ENCODE data around the gene FGFBP1.
"Not testable (repeated sequence)": the region's sequence is repeated elsewhere in the genome, so short reads cannot be mapped to it uniquely, and the experiment has no call there.

The FGFBP1 gene

DNA sequence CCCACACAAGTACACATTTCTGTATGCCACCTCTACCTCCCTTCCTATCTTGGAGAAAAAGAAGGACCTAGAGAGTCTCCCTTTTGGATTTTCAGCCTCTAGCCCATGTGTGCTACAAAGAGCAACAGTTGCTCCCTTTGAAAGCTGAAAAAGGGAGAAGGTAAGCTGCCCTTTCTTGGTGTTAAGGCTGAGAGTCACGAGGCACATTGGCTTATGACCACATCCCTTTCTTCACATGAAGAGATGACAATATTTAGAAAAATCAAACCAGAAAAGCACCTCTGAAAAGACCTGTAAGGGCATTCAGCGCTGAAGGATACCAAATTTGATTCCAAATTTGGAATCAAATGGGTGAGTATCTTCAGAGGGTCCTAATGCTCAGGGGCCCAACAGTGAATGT, 6.4 kb upstream of the FGFBP1 start:
- no peak for DNase-seq

DNA sequence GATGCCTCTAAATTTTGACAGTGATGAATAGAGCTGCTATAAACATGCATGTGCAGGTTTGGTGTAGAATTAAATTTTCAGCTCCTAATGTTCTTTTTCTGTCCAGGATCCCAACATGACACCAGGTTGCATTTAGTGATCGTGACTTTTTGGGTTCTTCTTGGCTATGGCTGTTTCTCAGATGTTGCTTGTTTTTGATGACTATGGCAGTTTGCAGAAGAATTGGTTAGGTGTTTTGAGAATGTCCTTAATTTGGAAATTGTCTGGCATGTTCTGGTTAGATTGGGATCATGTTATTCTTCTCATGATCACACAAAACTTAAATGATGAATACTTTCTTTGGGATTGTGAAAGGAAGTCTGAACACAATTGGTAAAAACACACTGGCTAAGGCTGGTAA, 3.7 kb upstream of the FGFBP1 start:
- no peak for DNase-seq

DNA sequence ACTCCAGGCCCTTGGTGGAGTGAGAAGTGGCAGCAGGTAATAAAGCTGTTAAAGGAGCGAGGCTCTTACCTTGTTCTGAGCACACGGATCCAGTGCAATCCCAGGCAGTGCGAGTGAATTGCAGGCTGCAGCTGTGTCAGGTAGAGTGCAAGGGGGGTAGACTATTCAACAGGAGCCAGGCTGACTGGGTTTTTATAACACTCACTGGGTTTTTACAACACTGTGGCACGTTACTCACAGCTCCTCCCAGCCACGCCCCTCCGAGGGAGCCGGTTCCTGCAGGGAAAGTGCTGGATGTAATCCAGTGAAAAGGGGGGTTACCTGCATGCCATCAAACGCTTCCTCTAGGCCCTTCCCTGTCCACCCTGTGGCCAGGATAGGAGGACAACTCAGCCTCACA, 358 bp downstream of the FGFBP1 start:
- no peak for DNase-seq

DNA sequence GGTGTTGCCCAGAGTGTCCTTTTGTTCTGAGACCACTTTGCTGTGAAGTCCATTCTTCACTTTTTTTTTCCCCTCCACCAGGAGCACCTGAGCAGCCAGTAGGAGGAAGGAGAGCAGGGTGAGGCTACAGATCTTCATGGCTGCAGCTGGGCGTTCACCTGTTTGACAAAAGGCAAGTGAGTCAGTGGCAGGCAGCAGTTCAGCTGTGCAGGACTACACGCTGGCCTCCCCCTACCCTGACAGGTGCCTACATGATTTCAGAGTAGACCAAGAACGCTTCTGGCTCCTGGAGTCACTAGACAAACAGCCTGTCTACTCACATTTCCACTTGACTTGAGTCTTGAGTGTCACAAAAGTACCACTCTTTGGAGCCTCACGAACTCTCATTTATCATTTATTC, 2.0 kb downstream of the FGFBP1 start:
- no peak for DNase-seq

DNA sequence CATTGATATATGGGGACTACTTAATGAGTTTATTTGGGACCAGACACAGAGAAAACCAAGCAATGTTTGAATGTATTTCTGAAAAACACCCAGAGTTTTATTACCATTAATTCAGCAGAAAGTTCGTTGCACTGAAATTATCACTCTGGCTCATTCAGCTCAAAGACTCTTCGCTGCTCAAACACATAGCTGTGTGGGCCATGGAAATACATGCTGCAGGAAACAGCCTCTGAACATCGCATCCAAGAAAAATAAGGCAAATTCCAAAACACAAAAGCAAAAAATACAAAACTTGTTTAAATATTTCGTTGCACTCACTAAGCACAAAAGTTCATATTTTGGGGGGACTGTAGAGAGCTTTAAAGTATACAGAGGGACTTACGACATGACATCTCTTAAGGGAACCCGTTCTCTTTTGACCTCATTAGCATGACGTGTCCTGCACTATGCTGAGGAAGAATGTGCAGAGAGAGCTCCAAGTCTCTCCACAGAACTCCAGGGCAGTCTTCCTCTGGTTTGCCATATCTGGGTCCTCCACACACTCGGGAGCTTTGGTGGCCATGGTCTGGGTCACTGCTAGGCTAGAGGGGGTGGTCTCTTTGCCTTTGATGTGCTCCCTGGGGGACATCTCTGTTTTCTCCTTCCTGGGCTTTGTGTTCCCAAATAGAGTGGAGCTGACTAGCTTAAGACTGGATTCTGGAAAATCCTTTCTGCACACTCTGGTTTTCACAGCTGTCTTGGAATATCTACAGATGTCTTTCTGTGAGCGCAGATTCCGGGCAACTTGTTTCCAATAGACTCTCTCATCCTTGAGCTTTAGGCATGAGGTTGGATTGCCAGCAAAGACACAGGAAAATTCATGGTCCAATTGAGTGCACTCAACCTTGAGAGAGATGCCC, 2.8 kb downstream of the FGFBP1 start:
- no peak for DNase-seq

DNA sequence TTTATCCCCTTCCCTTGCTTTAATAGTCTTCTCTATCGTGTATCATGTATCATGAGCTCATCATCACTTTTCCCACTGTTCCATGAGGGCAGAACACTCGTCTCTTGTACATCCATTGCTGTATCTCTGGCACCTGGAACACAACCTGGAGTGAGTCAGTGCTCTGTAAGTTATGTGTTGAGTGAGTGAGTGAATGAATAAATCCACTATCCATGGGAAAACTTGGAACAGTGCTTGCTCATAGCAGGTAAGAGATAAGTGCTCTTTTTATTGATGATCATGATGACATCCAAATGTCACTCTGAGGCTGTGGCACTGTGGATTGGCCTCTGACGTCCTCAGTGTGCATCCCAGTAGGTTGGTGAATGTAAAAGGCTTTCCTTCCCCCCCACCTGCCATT, 4.3 kb downstream of the FGFBP1 start:
- no peak for DNase-seq

DNA sequence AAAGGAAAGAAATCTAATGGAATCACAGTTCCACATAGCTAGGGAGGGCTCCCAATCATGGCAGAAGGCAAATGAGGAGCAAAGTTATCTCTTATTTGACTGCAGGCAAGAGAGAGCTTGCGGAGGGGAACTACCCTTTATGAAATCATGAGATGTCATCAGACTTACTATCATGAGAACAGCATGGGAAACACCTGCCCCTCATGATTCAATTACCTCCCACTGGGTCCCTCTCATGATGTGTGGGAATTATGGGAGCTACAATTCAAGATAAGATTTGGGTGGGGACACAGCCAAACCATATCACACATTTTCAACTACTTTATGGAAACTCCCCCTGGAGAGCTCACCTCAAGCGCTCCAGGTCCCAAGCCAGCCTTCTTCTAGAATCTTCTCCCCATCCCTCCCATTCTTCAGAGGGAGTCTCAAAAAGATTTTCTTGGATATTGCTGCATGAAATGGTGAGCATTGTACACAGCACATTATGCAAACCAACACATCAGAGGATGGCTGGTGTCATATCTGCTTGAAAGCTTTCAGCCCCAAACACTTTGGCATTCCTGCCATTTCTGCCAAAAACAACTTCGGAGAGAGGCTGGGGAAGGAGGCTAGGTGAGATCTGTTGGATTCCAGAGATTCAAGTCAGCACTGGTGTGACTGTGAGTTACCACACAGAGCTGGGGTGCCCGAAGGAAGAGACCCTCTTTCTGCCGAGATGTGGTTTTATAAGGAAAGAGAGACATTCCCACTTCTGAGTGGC, 6.9 kb downstream of the FGFBP1 start:
- DNase-seq: no peak

DNA sequence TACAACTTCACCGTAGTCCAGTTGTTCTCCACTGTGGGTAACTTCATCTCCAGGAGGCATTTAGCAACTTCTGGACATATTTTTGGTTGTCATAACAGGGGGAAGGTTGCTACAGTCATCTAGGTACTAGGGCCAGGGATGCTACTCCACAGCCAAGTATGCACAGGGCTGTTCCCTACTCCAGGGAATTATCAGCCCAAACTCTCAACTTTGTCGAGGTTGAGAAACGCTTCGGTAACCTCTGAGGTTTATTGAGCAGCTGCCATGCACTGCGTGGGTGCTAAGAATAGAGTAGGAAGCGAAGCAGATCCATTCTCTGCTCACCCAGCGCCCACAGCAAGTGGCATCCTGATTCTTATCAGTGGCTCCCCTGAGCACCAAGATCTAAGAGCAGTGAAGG, 8.2 kb downstream of the FGFBP1 start:
- DNase-seq: no peak

DNA sequence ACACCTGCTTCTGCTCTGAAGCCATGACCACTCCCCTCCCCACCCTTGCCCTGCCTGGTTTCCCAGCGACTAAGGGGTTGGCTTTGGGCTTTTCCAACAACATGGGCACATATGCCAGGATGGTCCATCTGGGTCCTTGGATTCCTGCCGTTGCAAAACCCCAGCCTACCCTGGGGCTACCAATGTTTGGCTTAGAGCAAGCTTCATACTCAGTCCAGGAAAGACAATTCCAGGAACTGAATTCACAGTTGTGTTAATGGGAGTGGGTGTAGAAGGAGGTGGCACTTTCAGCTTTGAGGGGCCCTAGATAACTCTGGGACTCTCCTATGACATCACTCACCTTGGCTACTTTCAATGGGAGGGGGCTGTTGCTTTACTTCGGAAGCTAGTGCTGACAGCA, 9.0 kb downstream of the FGFBP1 start:
- DNase-seq: peak in 1 of 2 experiments; percentile 41

DNA sequence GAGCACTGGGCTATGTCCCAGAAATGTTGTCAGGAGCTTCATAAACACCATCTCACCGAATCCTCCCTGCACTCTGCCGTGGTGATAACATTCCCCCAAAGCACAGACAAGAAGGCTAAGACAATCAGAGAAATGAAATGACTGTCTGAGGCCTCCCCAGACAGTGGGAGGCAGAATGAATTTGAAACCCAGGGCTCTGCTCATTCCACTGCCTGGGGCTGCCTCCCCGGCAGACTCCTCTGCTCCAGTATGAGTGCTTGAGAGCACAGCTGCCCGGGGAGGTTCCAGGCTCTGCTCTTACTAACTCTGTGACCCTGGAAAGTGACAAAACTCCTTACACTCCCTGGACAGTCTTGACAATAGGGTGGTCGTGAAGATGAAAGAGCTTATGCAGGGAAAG, 9.7 kb downstream of the FGFBP1 start:
- DNase-seq: no peak

DNA sequence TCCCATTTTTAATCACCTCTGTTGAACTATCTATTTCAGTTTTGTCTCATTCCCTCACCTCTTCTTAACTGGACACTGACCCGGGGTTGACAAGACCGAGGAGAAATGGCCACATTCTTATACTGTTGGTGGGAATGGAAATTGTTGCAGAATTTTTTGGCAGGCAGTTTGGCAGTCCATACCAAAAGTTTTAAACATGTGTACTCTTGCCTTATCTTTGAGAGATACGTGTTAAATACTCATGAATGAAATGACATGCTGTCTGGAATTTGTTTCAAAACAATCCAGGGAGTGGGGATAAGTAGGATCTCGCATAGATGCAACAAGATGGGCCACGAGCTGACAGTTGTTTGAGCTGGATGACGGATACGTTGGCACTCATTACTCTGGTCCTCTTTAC, 12.1 kb downstream of the FGFBP1 start:
- DNase-seq: no peak

DNA sequence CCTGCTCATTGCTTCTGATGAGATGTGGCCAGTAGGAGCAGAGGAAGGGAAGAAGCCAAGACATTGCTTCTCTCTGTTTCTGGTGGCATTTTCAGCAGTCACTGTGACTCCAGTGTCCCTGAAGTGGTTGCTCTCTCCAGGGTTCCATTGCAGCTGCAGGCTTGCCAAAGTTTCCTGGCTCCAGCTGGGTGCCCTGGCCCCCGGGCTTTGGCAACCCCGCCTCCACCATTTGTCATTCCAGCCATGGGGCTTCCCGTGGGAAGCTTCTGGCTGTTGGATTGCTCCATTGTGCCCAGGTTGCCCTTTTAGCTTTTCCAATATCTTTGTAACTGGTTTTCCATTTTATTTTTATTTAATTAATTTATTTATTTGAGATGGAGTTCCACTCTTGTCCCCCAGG, 12.7 kb downstream of the FGFBP1 start:
- peak in 1 of 2 experiments; percentile 42 for DNase-seq

DNA sequence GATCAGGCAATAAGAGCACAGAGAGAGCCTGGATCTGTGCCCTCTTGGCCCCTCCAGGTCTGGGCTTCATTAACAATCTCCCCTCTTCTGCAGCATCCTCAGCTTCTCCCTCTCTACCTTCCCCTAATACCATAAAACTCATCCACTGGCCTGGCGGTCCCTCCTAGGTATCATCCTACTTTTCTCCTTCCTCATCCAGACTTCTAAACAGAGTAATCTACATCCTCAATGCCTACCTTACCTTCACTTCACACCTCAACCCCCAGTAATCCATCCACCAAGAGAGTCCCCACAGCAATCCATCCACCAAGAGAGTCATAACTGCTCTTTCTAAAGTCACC, 17.0 kb downstream of the FGFBP1 start:
- no peak for DNase-seq

DNA sequence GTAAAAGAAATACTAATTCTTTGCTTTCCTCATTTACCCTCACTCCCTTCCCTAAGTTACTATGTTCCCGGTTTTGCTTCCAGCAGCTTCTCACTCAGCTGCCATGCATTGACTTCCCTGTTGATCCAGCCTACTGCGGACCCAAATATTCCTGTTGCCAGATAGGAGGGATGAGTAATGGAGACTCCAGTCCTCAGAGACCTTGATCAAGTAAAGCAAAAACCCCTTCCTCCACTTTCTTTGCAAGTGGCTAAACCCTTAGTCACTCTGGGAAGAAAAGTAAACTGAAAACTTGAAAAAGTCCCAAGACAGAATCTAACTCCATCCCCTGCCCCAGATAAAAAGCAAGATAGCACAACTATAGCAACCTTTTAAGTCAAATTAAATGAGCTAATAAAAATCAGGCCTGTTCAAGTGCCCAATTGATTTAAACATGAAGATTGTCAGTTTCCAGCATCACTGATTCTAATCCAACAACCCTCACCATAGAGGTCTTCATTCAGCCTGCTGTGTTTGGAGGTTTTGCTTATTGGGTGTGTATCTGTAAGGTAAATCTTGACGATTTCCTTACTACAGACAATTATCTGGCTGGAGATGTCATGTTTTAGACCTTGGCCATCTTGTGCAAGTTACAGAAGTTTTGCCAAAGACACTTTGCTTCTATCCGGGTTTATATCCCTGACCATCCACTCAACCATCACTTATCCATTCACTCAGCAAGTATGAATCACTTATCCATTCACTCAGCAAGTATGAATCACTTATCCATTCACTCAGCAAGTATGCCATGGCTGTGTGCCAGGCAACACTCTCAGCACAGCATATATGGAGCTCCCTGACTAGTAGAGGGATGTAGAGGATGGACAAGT, 17.6 kb downstream of the FGFBP1 start:
- peak; percentile 31 to 79 for DNase-seq

DNA sequence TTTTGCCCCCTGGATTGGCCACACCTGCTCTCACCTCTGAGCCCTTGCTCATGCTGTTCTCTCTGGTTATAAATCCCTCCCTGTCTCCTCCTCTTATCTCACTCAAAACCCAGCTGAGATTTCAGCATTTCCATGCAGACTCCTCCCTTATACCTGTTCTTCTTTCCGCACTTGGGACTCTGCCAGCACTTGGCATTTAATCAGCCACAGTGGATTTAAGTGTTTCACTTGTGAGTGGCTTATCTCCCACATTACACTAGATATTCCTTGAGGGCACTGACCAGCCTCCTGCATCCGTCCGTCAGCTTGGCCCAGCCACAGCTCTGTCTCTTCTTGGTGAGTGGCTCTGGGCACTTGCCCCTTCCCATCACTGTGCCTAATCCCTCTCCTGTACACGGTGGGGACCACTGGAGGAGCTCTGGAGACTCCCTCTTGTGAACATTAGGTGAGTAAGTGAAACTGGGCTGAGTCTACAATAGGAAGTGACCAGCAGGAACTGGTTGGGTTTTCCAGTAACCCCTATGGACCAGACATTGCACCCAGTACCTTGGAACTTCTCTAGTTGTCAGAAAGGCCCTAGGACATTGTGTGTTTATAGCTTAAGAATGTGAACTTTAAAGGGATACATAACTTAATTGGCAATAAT, 19.9 kb downstream of the FGFBP1 start:
- no peak for DNase-seq

DNA sequence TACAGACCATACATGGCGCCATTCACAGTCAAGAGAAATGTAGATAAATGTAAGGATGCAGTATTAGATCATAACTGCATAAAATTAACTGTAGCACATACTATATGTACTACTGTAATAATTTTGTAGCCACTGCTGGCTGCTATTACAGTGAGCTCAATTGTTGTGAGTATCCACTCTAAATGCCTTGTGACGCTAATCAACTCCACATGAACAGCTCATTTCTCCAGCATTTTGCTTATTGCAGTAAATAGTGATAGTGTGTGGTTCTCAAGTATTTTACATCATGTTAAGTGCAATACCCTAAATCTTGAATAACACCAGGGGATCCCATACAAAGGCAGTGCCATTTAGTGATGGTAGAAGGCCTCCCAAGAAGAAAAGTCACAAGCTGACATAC, 21.2 kb downstream of the FGFBP1 start:
- DNase-seq: no peak

DNA sequence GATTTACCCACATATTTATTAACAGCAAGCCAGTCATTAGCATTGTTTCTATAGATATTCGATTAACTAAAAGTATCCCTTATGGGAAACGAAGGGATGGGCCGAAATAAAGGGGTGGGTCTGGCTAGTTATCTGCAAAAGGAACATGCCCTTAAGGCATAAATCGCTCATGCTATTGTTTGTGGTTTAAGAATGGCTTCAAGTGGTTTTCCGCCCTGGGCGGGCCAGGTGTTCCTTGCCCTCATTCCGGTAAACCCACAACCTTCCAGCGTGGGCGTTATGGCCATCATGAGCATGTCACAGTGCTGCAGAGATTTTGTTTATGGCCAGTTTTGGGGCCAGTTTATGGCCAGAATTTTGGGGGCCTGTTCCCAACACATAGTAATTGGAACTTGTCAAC, 22.2 kb downstream of the FGFBP1 start:
- not testable (repeated sequence) for DNase-seq

DNA sequence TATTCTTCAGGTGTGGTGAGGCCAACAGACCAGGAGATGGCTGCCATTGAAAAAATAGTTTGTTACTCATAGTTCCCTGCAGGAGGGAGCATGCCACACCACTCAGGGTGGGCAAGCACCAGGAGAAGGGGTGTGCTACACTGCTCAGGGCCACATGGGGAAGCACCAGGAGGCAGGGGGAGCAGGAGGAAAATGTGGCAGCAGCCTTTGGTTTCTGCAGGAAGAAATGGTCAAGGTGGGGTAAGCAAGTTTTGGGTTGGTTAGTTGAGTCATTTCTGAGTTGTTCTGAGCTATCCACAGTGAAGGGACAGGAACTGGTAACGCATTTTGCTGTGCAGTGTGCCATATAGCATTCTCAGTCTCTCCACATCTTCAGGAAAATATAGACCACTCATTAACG, 23.8 kb downstream of the FGFBP1 start:
- DNase-seq: no peak

DNA sequence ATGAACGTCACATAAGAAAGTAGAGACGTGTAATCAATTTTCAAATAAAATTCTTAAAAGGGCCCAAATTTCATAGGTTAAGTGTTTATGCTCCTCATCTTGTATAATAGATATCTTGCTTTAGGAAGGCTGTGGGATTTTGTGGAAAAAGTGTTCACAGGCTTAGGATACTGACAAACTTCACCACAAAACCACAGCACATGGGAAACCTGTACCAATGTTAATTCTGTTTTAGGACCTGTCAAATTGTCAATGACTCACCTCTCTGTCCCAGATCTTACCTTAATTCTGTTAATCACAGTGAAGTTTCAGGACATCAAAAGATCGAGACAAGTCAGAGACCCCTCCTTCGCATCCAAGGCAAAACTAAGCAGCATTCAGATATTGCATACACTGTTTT, 24.2 kb downstream of the FGFBP1 start:
- no peak for DNase-seq

DNA sequence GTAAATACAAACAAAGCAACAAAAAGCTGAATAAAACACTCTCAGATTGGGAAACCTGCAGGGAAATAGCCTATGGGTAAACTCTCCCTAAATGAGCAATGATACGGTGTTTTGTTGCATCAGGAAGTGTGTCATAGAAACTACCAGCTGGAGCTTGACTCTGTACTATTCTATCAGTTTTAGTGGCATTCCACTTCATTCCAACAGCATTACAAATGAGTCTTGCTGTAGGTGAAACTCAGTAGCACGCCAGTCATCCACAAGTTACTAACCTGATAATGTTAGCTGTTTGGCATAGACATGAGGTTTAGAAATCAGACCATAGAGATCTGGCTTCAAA, 24.9 kb downstream of the FGFBP1 start:
- no peak for DNase-seq

DNA sequence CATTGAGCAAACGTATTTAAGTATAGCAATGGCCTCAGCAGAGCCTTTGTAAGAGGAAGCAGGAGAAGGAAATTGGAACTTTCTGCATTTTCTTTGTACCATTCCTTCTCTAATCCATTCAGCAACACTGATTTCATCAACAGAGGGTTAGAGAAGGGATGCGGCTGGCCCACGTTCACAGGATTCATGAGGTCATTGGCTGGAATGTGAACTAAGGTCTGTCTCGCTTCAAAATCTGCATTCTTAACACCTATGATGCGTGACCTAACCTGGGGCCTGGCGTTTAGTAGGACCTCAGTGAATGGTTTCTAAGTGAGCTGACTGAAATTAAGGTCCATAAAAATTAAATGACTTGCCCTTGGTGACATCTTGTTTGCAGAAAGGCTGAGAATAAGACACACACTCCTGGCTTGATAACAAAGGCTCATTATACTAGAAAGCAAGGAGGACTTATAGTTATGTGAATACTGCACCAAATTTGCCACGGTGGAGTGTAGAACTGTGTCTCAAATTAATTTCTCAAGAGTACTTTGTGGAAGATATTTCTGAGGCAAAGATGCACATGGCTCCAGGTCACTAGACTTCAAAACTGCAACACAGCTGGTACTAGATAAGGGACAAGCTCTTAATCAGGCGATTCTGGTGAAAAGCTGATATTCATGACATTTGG, 25.4 kb downstream of the FGFBP1 start:
- DNase-seq: no peak

DNA sequence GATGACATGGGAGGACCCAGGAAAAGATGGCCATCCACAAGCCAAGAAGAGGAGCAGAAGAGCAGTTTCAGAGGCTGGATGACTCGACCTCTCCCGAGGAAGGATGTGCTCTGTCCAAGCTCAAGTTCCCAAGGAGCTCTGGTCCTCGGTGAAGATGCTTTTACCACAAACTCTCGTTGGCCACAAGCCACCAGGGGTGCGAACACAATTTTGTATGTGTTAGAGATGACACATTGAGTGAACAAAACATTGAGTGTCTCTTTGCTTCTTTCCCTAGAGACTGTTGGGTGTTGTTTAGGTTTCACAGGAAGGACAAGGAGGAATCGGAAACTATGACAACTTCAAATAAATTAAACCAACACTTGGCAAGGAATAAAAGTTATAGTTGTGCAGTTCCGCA, 26.3 kb downstream of the FGFBP1 start:
- DNase-seq: no peak
